ENCODE measurements around the gene ARHGAP42.

- TF ChIP-seq EZH2 (IDR thresholded peaks at IDR 0.05) (no peak), POLR2AphosphoS5 (IDR thresholded peaks at IDR 0.05; ENCODE audit: borderline replicate concordance, low read depth, low read length) (no peak), FOXP2 (optimal IDR thresholded peaks at IDR 0.05; ENCODE audit: control extremely low read depth, extremely low read length, insufficient read depth) (no peak)
These were observed 93.4 kb downstream of the ARHGAP42 start for GRCh38 chr11:100780470-100780869.

Measured in SK-N-MC (cell line).